Activated effector memory CD4-positive, alpha-beta T cell treated with anti-CD3 and anti-CD28 coated beads, Interleukin-2, amount 50 U/mL, for 16 hours (primary cell): ENCODE data around the gene BABAM1.
A peak's percentile ranks its signal among the peaks of the same experiment; 100 is the strongest.
"Not testable (repeated sequence)": the region's sequence is repeated elsewhere in the genome, so short reads cannot be mapped to it uniquely, and the experiment has no call there.

Experiments used
- DNase-seq: peaks from one replicate; pipeline ENCODE4 v3.0.0-alpha.2; 2020

The BABAM1 gene

DNA sequence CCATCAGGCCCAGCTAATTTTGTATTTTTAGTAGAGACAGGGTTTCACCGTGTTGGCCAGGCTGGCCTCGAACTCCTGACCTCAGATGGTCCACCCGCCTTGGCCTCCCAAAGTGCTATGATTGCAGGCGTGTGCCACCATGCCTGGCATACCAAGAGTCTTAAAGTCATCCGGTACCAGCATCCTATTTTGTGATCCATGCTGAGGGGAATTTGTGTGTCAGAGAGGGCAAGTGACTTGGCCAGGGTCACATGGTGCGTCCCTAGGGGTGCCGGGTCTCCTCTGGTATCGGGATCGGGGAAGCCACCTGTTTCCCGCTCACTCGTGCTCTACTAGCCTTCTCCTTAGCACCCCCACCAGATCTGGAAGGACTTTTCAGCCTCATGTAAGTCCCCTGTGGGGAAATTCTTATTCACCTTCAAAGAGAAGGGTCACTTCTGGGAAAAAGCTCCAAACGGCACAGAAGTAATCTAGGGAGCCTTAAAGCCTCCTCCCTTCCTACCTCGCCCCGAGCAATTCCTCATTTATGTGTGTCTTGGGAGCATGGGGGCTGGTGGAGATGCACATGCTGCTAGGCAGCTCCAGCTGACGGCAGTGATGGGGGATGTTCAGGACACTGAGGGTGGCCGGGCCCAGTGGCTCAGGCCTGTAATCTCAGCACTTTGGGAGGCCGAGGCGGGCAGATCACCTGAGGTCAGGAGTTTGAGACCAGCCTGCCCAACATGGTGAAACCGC is 8.4 kb downstream of the BABAM1 start:
- no peak for DNase-seq

DNA sequence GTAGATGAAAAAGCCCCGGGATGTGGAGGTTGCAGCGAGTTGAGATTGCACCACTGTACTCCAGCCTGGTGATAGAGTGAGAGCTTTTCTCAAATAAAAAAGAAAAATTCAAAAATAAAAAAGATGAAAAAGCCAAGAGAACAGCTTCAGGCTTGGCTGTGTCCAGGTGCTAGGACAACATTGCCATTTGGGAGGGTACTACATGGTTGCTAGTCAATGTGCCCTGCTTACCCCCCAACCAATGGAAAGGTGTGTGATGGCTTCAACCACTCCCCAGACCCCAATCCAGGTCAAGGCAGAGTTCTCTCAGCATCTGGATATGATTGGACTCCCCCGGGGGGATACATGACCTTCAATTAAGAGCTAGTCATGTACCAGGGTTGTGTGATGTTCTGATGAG is 12.2 kb downstream of the BABAM1 start:
- no peak for DNase-seq

DNA sequence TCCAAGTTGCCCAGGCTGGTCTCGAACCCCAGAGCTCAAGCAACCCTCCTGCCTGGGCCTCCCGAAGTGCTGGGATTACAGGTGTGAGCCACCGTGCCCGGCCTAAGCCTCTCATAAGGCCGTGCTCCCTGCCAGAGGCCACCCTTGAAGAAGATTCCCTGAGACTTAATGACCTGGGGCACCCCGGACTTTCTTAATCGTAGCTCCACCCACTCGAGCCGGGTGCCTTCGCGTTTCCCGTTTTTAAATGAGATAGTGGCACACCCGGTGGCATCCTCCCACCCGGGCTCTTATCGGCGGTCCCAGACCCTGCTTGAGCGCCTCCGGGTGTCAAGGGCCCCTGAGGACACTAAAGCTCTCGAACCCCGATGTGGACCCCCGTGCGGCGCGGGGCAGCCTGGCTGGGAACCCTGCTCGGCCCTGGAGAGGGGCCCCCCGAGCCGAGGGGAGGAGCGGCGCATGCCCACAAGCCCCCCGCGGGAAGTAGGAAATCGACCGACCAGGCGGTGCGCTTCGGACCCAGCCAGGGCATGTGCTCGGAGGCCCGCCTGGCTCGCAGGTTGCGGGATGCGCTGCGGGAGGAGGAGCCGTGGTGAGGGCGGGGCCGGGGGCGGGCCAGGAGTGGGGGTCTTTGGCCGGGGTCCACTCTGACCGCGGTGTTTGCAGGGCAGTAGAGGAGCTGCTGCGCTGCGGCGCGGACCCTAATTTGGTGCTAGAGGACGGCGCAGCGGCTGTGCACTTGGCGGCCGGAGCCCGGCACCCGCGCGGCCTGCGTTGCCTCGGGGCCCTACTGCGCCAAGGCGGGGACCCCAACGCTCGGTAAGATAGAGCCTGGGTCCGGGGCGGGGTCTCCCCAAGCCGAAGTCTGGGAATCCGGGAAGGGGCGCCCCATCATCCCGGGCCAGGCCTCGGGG is 14.4 kb downstream of the BABAM1 start, which contains the start of gene ANKLE1:
Gene ANKLE1 (plus strand): TSS at position 511 of the 914 bp plus-strand sequence. CDS start 20 bp downstream, at position 531.
- peak; percentile 78 for DNase-seq

DNA sequence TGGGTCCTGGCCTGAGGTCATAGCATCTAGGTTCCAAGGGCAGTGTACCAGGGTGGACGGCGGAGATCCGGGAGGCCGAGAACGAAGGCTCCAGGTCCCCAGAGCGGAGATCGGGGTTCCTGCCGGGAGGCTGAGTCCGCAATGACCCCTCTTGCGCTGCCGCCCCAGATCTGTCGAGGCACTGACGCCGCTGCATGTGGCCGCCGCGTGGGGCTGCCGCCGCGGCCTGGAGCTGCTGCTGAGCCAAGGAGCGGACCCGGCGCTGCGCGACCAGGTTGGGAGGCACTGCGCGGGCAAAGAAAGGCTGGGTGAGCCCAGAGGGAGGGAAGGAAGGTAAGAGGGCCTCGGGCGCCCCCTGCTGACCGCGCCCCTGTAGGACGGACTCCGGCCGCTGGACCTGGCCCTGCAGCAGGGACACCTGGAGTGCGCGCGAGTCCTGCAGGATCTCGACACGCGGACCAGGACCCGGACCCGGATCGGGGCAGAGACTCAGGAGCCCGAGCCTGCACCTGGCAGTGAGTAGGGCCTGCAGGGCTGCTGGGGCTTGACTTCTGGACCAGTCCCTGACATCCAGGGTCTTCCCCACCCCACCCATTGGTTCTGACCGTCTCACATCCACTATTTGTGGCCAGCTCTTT is 15.4 kb downstream of the BABAM1 start:
- DNase-seq: peak; percentile 93

GRCh38 chr19:17283504-17283996 is 16.3 kb downstream of the BABAM1 start:
- DNase-seq: no peak

GRCh38 chr19:17285415-17286135 is 18.3 kb downstream of the BABAM1 start:
- no peak for DNase-seq

DNA sequence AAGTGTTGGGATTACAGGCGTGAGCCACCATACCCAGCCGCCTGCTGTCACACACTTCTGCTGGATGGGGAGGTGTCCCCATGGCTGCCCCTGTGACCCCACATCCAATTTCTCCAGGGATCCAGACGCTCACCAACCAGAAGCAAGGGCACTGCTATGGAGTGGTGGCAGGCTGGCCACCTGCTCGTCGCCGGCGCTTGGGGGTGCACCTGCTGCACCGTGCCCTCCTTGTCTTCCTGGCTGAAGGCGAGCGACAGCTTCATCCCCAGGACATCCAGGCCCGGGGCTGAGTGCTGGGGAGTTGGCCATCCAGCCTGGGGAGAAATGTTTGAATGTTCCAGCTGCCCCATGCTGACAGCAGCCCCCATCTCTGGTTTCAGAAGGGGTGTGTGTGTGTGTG is 19.0 kb downstream of the BABAM1 start:
- DNase-seq: no peak

DNA sequence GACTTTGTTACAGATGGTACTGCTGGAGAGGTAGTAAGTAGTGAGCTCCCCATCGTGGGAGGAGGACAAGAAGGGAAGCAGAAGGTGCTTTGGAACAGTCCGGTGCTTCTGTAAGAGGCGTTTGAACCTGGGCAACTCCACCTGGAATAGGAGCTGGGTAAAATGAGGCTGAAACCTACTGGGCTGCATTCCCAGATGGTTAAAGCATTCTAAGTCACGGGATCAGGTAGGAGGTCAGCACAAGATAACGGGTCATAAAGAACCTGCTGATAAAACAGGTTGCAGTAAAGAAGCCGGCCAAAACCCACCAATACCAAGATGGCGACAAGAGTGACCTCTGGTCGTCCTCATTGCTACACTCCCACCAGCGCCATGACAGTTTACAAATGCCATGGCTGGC is 19.5 kb downstream of the BABAM1 start:
- no peak for DNase-seq

DNA sequence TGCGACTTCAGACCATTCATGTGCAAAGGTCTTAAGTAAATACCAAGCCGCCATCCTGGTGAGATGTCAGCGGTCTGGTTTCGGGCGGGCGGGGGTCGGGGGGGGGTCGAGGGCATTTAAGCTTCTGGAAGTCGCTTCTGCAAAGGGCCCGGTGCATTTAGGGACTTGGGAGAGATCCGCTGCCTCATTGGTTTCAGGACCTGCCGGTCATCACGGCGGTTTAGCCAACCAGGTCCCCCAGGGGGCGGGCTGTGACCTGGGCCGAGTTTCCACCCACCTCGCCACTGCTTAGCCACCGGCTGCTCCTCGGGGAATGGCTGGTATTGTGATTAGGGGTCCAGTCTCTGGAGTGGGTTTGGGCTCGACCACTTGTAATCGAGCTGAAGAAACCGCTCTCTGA is 22.2 kb downstream of the BABAM1 start:
- DNase-seq: peak; percentile 76

DNA sequence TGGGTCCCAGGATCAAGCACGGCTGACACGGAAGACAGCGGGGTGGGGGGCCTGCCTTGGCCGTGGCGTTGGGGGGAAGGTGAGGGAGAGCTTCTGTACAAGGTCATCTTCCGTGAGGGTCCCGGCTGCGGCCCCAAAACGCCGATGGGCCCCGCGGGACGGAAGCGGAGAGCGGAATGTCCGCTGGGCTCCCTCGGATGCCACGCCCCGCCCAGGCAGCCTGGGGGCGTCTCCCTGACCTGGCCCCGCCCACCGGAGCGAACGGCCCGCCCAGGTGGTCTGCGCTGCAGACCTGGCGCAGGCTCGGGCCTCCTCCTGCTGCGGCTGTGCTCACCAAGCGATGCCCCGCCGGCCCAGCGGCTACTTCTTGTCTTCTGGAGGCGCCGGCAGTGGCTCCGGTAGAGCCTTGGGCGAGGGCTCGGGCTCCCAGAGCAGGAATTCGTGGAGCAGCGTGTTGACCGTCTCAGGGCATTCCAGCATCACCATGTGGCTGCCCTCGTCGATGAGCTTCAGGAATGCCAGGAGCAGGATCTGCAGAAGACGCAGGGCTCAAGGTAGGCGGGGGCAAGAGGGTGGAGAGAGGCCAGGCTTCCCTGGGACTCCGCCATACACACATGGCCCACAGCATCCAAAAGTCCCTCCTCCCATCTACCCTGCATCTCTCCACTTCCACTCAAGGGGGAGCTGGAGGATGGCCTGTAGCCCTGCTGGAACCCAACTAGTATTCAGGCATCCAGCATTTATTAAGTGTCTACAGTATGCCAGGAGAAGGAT is 25.2 kb downstream of the BABAM1 start:
- peak; percentile 92 for DNase-seq

- no peak for DNase-seq
These were observed 26.4 kb downstream of the BABAM1 start for GRCh38 chr19:17293605-17294004.

- peak; percentile 84 for DNase-seq
These were observed 27.0 kb downstream of the BABAM1 start for GRCh38 chr19:17294051-17294891.

GRCh38 chr19:17295551-17295950 is 28.3 kb downstream of the BABAM1 start:
- not testable (repeated sequence) for DNase-seq

GRCh38 chr19:17296273-17296672 is 29.0 kb downstream of the BABAM1 start:
- no peak for DNase-seq

DNA sequence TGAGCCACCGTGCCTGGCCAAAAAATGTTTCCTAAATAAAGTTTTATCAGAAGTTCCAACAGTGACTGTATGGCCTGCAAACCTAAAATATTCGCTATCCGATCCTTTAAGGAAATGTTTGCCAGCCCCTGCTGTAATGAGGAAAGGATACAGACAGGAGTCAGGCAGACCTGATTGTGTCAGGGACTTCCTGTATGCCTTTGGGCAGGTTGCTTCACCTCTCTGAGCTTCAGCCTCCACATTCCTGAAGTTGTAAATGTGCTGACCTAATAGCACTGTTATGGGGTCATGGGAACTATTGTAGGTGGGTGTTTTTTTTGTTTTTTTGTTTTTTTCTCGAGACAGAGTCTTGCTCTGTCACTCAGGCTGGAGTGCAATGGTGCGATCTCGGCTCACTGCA is 29.7 kb downstream of the BABAM1 start:
- no peak for DNase-seq

- no peak for DNase-seq
These were observed 33.9 kb downstream of the BABAM1 start for GRCh38 chr19:17300992-17301619.

GRCh38 chr19:17302391-17303166 is 35.3 kb downstream of the BABAM1 start:
- no peak for DNase-seq

DNA sequence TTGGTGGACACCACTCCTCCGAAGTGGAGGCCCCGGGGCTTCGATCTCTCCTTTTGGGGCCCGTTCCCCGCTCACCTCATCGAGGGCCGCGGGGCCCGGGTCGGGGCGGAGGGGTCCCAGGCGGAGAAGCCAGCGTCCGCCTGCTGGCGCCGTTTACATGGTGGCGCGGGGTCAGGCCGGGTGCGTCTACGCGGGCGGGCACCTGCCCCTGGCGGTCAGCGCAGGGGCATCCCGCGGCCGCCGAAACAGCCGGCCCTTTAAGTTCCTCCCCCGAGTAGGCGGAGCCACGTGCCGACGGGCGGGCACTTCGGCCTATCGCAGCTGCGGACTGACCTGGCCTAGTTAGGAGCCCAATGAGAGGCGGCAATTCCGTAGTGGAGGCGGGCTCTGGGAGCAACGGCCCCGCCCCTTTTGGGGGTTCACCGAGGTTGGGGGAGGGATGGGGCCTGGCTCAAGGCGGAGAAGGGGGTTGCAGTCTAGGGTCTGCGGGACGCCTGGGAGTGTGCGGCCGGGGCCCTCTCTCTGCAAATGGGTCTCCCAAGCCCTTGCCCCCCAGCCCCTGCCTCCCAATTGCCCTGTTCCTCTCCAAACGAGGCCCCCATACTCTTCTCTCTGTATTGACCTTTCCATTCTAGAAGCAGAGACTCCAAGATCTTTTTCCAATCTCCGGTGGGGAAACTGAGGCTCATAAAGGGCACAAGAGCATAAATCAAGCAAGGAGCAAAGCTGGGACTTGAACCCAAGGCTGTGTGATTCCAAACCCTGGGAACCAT is 36.1 kb downstream of the BABAM1 start, which contains the start of gene ABHD8:
Gene ABHD8 (minus strand): TSS at position 259 of the 773 bp plus-strand sequence. CDS start 1,809 bp downstream, outside the sequence.
- peak; percentile 97 for DNase-seq

DNA sequence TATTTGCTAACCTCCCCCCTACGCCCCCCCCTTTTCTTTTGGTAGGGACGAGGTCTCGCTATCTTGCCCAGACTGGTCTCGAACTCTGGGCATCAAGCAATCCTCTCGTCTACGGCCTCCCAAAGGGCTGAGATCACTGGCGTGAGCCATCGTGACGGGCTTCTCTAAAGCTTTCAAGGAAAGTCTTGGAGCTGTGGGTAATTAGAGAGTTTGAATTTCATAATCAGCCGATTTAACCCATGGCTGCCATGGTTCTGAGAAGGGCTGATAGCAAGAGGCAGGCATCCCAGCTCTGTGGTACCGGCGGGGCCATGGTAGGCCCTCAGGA is 36.7 kb downstream of the BABAM1 start:
- no peak for DNase-seq
